ENCODE data around the gene STK36. TPM values are rescaled to one million over a fixed set of nuclear protein-coding genes. Genes with fewer than 3 reads are reported as not detected.
A peak's percentile ranks its signal among the peaks of the same experiment; 100 is the strongest.

STK36 gene
- total RNA-seq, 2 donors from 2014 or later = 5.6 to 10.0 TPM

GRCh38 chr2:218710687-218711549 is 39.0 kb downstream of the STK36 start, which contains the start of gene TTLL4:
Gene TTLL4 (plus strand): TSS chr2:218710835. CDS start chr2:218737677, 26,842 bp downstream.
- ATAC-seq = peak; percentile 98 to 99
- intact Hi-C loops (cut with DNase I) = loop anchor here in 1 of 2 donors (5.0 kb wide), 1 partner anchor 136 kb away; no protein-coding TSS in a partner anchor
- DNase-seq = peak; percentile 99

GRCh38 chr2:218711550-218711929 is 39.7 kb downstream of the STK36 start:
- intact Hi-C loops (cut with DNase I) = loop anchor here in 1 of 2 donors (5.0 kb wide), 1 partner anchor 136 kb away; no protein-coding TSS in a partner anchor
- DNase-seq (no peak), ATAC-seq (no peak)

GRCh38 chr2:218713922-218714321 is 42.0 kb downstream of the STK36 start:
- intact Hi-C loops (cut with DNase I) = loop anchor here in 1 of 2 donors (5.0 kb wide), 1 partner anchor 133 kb away; no protein-coding TSS in a partner anchor
- DNase-seq (no peak), ATAC-seq (no peak)

GRCh38 chr2:218716070-218716469 is 44.2 kb downstream of the STK36 start:
- DNase-seq (no peak), ATAC-seq (no peak)
- intact Hi-C loops (cut with DNase I) = no loop called here

GRCh38 chr2:218717262-218717661 is 45.4 kb downstream of the STK36 start:
- intact Hi-C loops (cut with DNase I) = no loop called here
- peak in 1 of 2 donors; percentile 65 for ATAC-seq
- no peak for DNase-seq

- intact Hi-C loops (cut with DNase I) = no loop called here
- no peak for ATAC-seq
- no peak for DNase-seq
Observed at GRCh38 chr2:218718058-218718457, 46.2 kb downstream of the STK36 start.

GRCh38 chr2:218719457-218719856 is 47.6 kb downstream of the STK36 start:
- DNase-seq (no peak), ATAC-seq (no peak)
- intact Hi-C loops (cut with DNase I) = no loop called here

- ATAC-seq (no peak), DNase-seq (no peak)
- intact Hi-C loops (cut with DNase I) = no loop called here
Observed at GRCh38 chr2:218720048-218721041, 48.5 kb downstream of the STK36 start.

GRCh38 chr2:218721488-218721887 is 49.6 kb downstream of the STK36 start:
- DNase-seq (no peak), ATAC-seq (no peak)
- intact Hi-C loops (cut with DNase I) = no loop called here

- intact Hi-C loops (cut with DNase I) = no loop called here
- DNase-seq = no peak
- ATAC-seq = no peak
Observed at GRCh38 chr2:218721934-218722333, 50.0 kb downstream of the STK36 start.

GRCh38 chr2:218722419-218722818 is 50.5 kb downstream of the STK36 start:
- no peak for ATAC-seq
- intact Hi-C loops (cut with DNase I) = no loop called here
- no peak for DNase-seq

GRCh38 chr2:218722876-218723785 is 51.2 kb downstream of the STK36 start:
- intact Hi-C loops (cut with DNase I) = no loop called here
- DNase-seq (no peak), ATAC-seq (no peak)

GRCh38 chr2:218726004-218726574 is 54.2 kb downstream of the STK36 start:
- DNase-seq = no peak
- no peak for ATAC-seq
- intact Hi-C loops (cut with DNase I) = no loop called here

GRCh38 chr2:218727502-218728165 is 55.7 kb downstream of the STK36 start:
- intact Hi-C loops (cut with DNase I) = no loop called here
- DNase-seq (no peak), ATAC-seq (no peak)

GRCh38 chr2:218729640-218730039 is 57.8 kb downstream of the STK36 start:
- DNase-seq = no peak
- no peak for ATAC-seq
- intact Hi-C loops (cut with DNase I) = loop anchor here in 1 of 2 donors (10.0 kb wide), 1 partner anchor 115 kb away; no protein-coding TSS in a partner anchor

GRCh38 chr2:218732052-218732760 is 60.3 kb downstream of the STK36 start:
- ATAC-seq (no peak), DNase-seq (no peak)
- intact Hi-C loops (cut with DNase I) = loop anchor here in 1 of 2 donors (10.0 kb wide), 1 partner anchor 113 kb away; no protein-coding TSS in a partner anchor

- DNase-seq = no peak
- ATAC-seq = no peak
- intact Hi-C loops (cut with DNase I) = loop anchor here in 1 of 2 donors (10.0 kb wide), 1 partner anchor 112 kb away; no protein-coding TSS in a partner anchor
Observed at GRCh38 chr2:218732761-218733158, 60.9 kb downstream of the STK36 start.
